Measurements from ENCODE around the gene ADAMTS7.

ADAMTS7 gene

DNA sequence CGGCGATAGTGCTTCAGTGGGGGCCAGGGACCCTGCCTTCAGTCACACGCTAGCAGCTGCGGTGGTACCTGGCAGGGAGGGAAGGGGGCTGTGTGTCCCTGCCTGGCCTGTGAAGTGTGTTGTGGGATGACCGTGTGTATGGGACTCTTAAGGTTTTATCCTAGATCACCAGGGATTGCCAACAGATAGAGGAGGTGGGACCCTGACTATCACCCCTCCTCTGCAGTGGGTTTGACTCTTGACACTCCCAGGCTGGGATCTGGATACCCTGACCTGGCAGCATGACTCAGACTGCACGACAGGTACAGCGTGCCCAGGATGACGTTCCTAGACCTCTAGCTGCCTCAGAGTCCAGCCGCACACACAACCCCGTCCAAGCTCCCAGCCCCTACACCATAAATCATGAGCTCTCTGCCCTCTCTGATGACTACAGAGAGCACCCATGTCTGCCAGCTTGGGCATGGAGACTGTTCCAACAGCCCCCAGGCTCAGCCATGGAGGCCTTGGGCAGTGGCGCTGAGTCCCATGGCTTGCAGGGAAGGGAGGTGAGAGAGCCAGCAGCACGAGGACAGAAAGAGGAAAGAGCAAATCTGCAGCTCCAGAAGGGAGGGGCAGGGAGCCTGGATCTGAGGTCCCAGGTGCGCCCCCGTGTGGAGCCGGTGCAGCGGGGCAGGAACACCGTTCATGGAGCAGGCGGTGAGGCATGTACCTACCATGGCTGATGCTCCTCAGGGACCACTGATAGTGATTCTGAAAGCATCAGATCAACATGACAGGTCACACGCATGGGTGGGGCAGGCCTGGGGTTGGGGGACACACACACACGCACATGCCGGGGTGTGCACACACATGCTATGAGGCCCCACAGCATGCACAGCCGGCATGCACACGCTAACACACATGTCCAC lies 71.0 kb downstream of the ADAMTS7 start:
- ATAC-seq, result peak; percentile 96

DNA sequence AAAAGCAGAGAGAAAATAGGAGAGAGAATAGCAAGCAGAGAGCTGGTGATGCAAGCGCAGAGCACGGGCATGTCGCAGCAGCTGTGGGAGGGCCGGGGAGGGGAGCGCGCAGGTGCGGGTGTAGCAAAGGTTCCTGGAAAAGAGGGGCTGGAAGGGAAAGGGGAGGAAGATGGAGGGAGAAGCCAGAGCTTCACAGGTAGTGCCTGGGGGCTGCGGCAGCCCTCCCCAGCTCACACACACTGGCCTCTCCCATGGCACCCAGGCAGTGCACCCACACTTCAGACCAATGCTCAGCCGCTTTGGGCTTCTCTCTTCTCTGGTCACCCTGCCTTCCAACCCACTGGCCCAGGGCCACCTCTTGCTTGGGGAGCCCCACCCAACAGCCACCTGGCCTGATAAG lies 72.1 kb downstream of the ADAMTS7 start:
- no peak for ATAC-seq
- TF ChIP-seq RARB (CRISPR knock-in tag; IDR thresholded peaks at IDR 0.05) (no peak), CSDC2 (CRISPR knock-in tag; IDR thresholded peaks at IDR 0.05) (no peak), BACH2 (CRISPR knock-in tag; IDR thresholded peaks at IDR 0.05; ENCODE audit: borderline replicate concordance) (no peak), ISL1 (CRISPR knock-in tag; IDR thresholded peaks at IDR 0.05) (no peak), ZNF8 (CRISPR knock-in tag; IDR thresholded peaks at IDR 0.05) (no peak), ZC3H10 (CRISPR knock-in tag; IDR thresholded peaks at IDR 0.05) (no peak), ZFP30 (CRISPR knock-in tag; IDR thresholded peaks at IDR 0.05) (no peak), SNAI2 (CRISPR knock-in tag; IDR thresholded peaks at IDR 0.05) (no peak), ESRRG (CRISPR knock-in tag; IDR thresholded peaks at IDR 0.05) (no peak), ZFP3 (CRISPR knock-in tag; IDR thresholded peaks at IDR 0.05) (no peak), TOX (CRISPR knock-in tag; IDR thresholded peaks at IDR 0.05; ENCODE audit: borderline replicate concordance) (no peak), ARNTL (CRISPR knock-in tag; IDR thresholded peaks at IDR 0.05; ENCODE audit: borderline replicate concordance, low read depth) (no peak), PPARA (CRISPR knock-in tag; IDR thresholded peaks at IDR 0.05; ENCODE audit: borderline replicate concordance) (no peak)
- TF ChIP-seq, protein P1, sequence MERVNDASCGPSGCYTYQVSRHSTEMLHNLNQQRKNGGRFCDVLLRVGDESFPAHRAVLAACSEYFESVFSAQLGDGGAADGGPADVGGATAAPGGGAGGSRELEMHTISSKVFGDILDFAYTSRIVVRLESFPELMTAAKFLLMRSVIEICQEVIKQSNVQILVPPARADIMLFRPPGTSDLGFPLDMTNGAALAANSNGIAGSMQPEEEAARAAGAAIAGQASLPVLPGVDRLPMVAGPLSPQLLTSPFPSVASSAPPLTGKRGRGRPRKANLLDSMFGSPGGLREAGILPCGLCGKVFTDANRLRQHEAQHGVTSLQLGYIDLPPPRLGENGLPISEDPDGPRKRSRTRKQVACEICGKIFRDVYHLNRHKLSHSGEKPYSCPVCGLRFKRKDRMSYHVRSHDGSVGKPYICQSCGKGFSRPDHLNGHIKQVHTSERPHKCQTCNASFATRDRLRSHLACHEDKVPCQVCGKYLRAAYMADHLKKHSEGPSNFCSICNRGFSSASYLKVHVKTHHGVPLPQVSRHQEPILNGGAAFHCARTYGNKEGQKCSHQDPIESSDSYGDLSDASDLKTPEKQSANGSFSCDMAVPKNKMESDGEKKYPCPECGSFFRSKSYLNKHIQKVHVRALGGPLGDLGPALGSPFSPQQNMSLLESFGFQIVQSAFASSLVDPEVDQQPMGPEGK (CRISPR knock-in tag; IDR thresholded peaks at IDR 0.05; ENCODE audit: borderline replicate concordance), result no peak
- TF ChIP-seq, protein P2, sequence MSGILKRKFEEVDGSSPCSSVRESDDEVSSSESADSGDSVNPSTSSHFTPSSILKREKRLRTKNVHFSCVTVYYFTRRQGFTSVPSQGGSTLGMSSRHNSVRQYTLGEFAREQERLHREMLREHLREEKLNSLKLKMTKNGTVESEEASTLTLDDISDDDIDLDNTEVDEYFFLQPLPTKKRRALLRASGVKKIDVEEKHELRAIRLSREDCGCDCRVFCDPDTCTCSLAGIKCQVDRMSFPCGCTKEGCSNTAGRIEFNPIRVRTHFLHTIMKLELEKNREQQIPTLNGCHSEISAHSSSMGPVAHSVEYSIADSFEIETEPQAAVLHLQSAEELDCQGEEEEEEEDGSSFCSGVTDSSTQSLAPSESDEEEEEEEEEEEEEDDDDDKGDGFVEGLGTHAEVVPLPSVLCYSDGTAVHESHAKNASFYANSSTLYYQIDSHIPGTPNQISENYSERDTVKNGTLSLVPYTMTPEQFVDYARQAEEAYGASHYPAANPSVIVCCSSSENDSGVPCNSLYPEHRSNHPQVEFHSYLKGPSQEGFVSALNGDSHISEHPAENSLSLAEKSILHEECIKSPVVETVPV (CRISPR knock-in tag; IDR thresholded peaks at IDR 0.05), result no peak
- TF ChIP-seq, protein P3, sequence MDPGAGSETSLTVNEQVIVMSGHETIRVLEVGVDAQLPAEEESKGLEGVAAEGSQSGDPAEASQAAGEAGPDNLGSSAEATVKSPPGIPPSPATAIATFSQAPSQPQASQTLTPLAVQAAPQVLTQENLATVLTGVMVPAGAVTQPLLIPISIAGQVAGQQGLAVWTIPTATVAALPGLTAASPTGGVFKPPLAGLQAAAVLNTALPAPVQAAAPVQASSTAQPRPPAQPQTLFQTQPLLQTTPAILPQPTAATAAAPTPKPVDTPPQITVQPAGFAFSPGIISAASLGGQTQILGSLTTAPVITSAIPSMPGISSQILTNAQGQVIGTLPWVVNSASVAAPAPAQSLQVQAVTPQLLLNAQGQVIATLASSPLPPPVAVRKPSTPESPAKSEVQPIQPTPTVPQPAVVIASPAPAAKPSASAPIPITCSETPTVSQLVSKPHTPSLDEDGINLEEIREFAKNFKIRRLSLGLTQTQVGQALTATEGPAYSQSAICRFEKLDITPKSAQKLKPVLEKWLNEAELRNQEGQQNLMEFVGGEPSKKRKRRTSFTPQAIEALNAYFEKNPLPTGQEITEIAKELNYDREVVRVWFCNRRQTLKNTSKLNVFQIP (CRISPR knock-in tag; IDR thresholded peaks at IDR 0.05; ENCODE audit: borderline replicate concordance, low read depth), result no peak

More for the DNA sequence above, 71.0 kb downstream of the ADAMTS7 start:
- TF ChIP-seq ZC3H10 (CRISPR knock-in tag; IDR thresholded peaks at IDR 0.05) (no peak), TOX (CRISPR knock-in tag; IDR thresholded peaks at IDR 0.05; ENCODE audit: borderline replicate concordance) (no peak), TCF4 (CRISPR knock-in tag; IDR thresholded peaks at IDR 0.05; ENCODE audit: borderline replicate concordance) (no peak), ESRRG (CRISPR knock-in tag; IDR thresholded peaks at IDR 0.05) (no peak), ZFP30 (CRISPR knock-in tag; IDR thresholded peaks at IDR 0.05) (no peak), ISL1 (CRISPR knock-in tag; IDR thresholded peaks at IDR 0.05) (no peak), ARNTL (CRISPR knock-in tag; IDR thresholded peaks at IDR 0.05; ENCODE audit: borderline replicate concordance, low read depth) (no peak)
- TF ChIP-seq, protein P1 (CRISPR knock-in tag; IDR thresholded peaks at IDR 0.05; ENCODE audit: borderline replicate concordance), result no peak
- TF ChIP-seq, protein P4, sequence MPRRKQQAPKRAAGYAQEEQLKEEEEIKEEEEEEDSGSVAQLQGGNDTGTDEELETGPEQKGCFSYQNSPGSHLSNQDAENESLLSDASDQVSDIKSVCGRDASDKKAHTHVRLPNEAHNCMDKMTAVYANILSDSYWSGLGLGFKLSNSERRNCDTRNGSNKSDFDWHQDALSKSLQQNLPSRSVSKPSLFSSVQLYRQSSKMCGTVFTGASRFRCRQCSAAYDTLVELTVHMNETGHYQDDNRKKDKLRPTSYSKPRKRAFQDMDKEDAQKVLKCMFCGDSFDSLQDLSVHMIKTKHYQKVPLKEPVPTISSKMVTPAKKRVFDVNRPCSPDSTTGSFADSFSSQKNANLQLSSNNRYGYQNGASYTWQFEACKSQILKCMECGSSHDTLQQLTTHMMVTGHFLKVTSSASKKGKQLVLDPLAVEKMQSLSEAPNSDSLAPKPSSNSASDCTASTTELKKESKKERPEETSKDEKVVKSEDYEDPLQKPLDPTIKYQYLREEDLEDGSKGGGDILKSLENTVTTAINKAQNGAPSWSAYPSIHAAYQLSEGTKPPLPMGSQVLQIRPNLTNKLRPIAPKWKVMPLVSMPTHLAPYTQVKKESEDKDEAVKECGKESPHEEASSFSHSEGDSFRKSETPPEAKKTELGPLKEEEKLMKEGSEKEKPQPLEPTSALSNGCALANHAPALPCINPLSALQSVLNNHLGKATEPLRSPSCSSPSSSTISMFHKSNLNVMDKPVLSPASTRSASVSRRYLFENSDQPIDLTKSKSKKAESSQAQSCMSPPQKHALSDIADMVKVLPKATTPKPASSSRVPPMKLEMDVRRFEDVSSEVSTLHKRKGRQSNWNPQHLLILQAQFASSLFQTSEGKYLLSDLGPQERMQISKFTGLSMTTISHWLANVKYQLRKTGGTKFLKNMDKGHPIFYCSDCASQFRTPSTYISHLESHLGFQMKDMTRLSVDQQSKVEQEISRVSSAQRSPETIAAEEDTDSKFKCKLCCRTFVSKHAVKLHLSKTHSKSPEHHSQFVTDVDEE (CRISPR knock-in tag; IDR thresholded peaks at IDR 0.05), result no peak
- TF ChIP-seq, protein P5, sequence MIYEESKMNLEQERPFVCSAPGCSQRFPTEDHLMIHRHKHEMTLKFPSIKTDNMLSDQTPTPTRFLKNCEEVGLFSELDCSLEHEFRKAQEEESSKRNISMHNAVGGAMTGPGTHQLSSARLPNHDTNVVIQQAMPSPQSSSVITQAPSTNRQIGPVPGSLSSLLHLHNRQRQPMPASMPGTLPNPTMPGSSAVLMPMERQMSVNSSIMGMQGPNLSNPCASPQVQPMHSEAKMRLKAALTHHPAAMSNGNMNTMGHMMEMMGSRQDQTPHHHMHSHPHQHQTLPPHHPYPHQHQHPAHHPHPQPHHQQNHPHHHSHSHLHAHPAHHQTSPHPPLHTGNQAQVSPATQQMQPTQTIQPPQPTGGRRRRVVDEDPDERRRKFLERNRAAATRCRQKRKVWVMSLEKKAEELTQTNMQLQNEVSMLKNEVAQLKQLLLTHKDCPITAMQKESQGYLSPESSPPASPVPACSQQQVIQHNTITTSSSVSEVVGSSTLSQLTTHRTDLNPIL (CRISPR knock-in tag; IDR thresholded peaks at IDR 0.05; ENCODE audit: low read depth), result no peak

DNA sequence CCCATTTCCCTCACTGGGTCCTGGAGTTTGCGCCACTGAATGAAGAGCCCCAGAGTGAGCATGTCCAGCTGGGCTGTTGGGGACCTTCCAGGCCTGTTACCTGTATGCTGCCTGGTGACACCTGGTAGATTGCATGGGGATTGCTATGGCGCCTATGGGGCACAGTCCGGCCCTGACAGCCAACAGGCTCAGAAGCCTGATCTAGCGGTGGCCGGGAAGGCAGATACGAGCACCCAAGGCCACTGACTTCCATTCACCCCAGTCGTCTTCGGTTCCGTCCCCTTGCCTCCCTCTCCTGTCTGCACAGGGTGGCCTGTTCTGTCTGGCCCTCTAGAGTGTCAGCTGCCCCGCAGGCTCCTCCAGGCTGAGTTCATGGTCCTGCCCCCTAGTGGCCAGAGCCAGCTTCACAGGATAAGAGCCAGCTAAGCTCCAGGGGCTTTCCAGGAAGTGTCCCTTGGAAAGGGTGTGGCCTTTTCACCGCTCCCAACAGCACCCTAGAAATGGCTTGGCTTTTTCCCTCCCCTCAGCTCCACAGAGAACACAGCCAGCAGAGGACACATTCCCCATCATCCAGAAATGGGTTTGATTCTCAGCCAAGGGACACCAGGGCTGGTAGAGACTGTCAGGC lies 73.2 kb downstream of the ADAMTS7 start:
- ATAC-seq, result peak; percentile 72

All from SK-N-SH treated with all-trans-retinoic acid at 6 μM for 48 hours (cell line).